ENCODE data around the gene ZNF639.
A peak's percentile ranks its signal among the peaks of the same experiment; 100 is the strongest.
"Not testable (repeated sequence)": the region's sequence is repeated elsewhere in the genome, so short reads cannot be mapped to it uniquely, and the experiment has no call there.

The ZNF639 gene, protein sequence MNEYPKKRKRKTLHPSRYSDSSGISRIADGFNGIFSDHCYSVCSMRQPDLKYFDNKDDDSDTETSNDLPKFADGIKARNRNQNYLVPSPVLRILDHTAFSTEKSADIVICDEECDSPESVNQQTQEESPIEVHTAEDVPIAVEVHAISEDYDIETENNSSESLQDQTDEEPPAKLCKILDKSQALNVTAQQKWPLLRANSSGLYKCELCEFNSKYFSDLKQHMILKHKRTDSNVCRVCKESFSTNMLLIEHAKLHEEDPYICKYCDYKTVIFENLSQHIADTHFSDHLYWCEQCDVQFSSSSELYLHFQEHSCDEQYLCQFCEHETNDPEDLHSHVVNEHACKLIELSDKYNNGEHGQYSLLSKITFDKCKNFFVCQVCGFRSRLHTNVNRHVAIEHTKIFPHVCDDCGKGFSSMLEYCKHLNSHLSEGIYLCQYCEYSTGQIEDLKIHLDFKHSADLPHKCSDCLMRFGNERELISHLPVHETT

DNA sequence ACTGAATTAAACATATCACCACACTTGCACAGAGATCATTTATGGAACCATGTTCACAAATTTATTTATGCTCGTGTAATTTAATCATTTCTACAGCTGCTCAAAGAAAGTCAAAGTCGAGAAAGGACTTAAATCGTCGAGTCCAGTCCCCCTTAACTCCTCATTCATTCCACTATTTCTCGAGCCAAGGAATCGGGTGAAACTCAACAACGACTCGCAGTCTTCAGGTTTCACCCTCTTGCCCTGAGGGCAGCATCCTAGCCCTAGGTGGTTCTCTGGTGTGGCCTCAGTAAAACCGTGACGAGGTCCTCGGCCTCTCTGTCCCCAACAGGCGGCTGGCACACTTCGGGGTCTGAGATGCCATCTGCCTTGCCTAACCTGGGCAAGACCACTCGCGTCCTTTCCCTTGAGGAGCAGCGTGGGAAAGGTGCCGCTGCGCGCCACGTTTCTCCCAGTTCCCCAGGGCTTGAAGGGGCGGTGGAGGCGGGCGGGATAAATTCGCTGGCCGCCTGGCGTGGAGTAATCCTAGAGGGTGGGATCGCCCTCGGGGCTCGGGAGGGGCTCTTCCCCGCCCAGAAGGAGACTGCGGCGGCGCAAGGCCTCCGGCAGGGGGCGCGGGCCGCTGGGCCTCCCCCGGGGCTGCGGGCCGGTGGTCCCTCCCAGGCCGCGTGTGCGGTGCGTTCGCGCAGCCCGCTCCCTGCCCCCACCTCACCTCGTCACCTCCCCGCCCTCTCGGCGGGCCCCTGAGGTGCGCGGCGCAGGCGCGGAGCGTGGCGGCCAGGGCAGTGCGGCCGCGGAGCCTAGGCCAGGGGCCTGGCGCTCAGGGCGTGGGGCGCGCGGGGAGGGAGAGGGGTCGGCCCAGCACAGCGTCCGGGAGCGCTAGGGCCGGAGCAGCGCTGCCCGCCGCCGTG, at the start of gene ZNF639:
Gene ZNF639, plus strand, starts transcription at position 746 of the 911 bp plus-strand sequence. CDS start 5,263 bp downstream, outside the sequence.
- DNase-seq (ENCODE audit: low spot score) = peak; percentile 86

DNA sequence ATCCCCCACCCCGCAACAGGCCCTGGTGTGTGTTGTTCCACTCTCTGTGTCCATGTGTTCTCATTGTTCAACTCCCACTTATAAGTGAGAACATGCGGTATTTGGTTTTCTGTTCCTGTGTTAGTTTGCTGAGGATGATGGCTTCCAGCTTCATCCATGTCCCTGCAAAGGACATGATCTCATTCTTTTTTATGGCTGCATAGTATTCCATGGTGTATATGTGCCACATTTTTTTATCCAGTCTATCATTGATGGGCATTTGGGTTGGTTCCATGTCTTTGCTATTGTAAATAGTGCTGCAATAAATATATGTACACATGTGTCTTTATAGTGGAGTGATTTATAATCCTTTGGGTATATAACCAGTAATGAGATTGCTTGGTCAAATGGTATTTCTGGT, 48.4 kb upstream of the ZNF639 start:
- DNase-seq (ENCODE audit: low spot score) = not testable (repeated sequence)

DNA sequence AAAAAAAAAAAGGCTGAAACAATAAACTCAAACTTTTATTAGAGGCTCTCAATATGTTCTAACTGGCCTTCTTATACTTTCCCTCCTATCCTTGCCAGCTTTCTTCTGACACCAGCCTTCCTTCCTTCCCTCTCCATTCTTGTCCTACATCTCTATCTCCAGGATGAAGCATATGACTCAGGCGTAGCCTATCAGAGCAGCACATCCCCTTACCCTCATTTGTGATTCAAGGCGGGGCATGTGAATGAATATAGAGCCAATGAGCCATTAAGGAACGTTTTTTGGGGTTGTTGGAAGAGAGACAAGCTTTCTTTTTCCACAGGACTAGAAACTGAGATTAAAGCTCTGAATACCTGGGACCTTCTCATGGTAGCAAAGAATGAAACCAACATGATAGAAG, 46.8 kb upstream of the ZNF639 start:
- no peak for DNase-seq (ENCODE audit: low spot score)

DNA sequence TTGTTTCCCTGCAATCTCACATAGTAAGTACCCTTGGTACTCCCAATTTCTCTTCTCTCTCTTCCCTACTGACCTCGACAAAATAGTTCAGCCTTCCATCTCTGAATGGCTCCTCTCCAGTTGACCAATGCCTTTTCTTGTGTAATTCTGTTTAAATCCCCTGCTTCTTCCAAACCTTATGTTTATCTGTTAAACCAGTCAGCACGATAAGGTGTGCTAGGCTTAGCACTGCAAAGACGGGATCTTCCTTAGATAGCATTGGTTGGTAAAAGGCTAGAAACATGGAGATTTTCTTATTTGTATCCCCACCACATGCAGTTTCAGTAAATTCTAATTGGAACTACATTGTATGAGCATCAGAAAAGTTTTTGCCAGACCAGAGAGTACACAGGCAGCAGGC, 46.1 kb upstream of the ZNF639 start:
- no peak for DNase-seq (ENCODE audit: low spot score)

GRCh38 chr3:179278151-179278550, 44.7 kb upstream of the ZNF639 start:
- DNase-seq (ENCODE audit: low spot score) = no peak

- no peak for DNase-seq (ENCODE audit: low spot score)
These were observed 43.7 kb upstream of the ZNF639 start for GRCh38 chr3:179278932-179279693.

- no peak for DNase-seq (ENCODE audit: low spot score)
These were observed 43.0 kb upstream of the ZNF639 start for GRCh38 chr3:179279837-179280236.

DNA sequence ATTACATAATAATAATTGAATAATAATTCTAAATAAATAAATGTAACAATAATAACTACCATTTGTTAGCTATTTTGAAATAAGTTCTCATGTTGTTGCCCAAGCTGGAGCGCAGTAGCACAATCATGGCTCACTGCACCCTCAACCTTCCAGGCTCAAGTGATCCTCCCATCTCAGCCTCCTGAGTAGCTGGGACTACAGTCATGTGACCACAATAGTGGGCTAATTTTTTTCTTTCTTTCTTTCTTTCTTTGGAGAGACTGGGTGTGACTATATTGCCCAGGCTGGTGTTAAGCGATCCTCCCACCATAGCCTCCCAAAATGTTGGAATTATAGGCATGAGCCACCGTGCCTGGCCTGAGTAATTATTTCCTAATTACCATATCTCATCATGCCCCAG, 41.0 kb upstream of the ZNF639 start:
- no peak for DNase-seq (ENCODE audit: low spot score)

- DNase-seq (ENCODE audit: low spot score) = no peak
These were observed 36.5 kb upstream of the ZNF639 start for GRCh38 chr3:179286331-179286730.

- DNase-seq (ENCODE audit: low spot score) = no peak
These were observed 34.0 kb upstream of the ZNF639 start for GRCh38 chr3:179288845-179289244.

- DNase-seq (ENCODE audit: low spot score) = no peak
These were observed 33.5 kb upstream of the ZNF639 start for GRCh38 chr3:179289295-179289694.

GRCh38 chr3:179292450-179292849, 30.4 kb upstream of the ZNF639 start:
- no peak for DNase-seq (ENCODE audit: low spot score)

DNA sequence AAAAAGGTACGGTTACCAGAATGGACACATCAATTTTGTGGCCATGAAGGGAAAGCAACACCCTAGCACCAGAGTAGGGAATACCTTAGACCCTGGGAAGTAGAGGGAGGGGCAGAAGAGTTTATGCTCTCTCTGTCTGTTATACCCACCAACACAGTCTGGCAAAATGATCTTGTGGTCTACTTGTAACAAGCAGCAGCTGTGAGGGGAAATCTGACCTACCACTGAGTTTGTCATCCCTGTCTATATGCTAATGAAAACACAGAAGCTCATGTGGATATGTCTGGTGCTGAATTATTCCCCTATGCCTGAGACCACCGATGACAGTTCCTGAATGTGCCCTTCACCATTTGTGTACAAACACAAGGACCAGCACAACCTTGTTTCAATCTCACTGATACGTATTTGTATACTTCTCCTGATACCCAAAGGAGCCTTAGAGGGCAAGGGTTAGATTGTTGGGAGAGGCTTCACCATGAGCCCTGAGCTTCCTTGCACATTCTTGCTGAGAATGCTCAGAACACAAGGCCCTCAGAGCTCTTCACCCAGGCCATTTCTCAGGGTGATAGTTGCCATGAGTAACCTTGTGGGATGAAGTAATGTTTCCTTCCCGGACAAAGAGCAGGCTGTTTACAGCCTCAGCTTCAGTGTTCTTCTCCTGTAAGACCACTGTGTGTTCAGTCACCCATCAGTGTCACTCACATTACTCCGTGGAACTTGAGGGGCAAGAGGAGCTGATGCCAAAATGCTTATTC, 24.7 kb upstream of the ZNF639 start:
- DNase-seq (ENCODE audit: low spot score) = no peak

- no peak for DNase-seq (ENCODE audit: low spot score)
These were observed 23.5 kb upstream of the ZNF639 start for GRCh38 chr3:179299316-179299715.

DNA sequence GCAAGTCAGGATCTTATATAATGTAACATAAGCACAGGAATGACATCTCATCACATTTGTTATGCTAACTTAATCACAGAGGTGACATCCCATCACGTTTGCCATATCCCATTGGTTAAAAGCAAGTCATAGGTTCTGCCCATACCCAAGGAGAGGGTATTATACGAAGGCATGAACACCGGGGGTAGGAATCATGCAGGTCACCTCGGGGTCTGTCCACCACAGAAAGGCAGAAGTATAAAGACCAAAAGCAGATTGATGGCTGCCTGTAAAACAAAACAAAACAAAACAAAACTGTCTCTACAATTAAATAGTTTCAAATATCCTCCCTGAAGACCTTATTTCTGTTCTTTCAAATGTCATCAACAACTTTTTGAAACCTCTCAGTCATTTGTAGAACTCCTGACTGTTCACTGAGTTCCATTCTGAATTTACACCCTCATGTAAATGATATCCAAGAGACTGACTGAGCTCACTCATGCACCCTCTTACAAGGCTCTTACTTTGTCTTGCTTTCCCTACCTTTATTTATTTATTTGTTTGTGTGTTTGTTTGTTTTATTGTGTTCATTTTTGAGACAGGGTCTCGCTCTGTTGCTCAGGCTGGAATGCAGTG, 22.7 kb upstream of the ZNF639 start:
- no peak for DNase-seq (ENCODE audit: low spot score)

DNA sequence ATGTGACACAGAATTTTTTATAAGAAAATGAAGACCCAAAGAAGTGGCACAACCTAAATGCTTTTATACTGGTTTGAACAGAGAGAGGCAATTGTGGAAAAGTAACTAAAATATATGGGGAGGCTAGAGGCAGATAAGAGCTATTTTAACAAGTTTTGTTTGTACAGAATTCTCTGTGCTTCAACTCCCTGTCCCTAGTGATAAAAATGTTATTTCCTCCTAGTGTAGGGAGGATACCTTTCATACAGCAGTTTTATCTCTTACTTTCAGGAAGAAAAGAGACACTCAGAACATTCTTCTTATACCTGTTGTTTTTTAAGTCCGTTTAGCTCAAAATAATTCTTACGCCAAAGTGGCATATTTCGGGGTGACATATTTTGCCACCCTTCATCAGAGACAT, 21.2 kb upstream of the ZNF639 start:
- no peak for DNase-seq (ENCODE audit: low spot score)

- no peak for DNase-seq (ENCODE audit: low spot score)
These were observed 20.7 kb upstream of the ZNF639 start for GRCh38 chr3:179302111-179302510.

DNA sequence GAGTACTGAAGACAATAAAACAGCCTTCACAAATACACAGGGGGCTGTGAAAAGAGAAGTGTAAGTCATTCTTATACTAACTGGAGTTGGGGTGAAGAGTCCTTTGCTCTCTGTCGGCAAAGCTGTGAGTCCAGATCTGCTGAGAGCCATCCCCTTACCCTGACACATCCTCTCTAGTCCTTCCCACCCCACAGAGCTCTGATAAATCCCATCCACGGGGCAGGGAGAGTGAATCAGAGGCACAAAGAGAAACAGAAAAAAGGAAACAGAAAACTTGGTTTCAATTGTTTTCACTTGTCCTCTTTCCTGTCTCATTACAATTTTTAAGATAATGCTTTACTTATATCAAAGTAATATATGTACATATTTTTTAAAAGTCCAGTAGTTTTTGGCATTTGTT, 18.2 kb upstream of the ZNF639 start:
- no peak for DNase-seq (ENCODE audit: low spot score)

DNA sequence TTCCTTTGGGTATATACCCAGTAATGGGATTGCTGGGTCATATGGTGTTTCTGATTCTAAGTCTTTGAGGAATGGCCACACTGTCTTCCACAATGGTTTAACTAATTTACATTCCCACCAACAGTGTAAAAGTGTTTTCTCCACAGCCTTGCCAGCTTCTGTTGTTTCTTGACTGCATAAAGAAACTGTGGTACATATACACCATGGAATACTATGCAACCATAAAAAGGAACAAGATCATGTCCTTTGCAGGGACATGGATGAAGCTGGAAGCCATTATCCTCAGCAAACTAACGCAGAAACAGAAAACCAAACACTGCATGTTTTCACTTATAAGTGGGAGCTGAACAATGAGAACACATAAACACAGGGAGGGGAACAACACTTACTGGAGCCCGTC, 15.5 kb upstream of the ZNF639 start:
- not testable (repeated sequence) for DNase-seq (ENCODE audit: low spot score)

GRCh38 chr3:179308001-179308400, 14.8 kb upstream of the ZNF639 start:
- no peak for DNase-seq (ENCODE audit: low spot score)

Data from hematopoietic multipotent progenitor cell treated with erythropoietin and hydrocortisone succinate and interleukin-3 and kit ligand, for 17 days (in vitro differentiated cells).